Activated CD4-positive, CD25-positive, alpha-beta regulatory T cell treated with anti-CD3 and anti-CD28 coated beads, Interleukin-2, amount 50 U/mL, for 16 hours (primary cell): ENCODE results near the gene COL7A1.
A peak's percentile ranks its signal among the peaks of the same experiment; 100 is the strongest.
"Not testable (repeated sequence)": the region's sequence is repeated elsewhere in the genome, so short reads cannot be mapped to it uniquely, and the experiment has no call there.

Experiments used
- DNase-seq: peaks from one replicate; pipeline ENCODE4 v3.0.0-alpha.2; 2020; ENCODE audit warnings: low read depth, low spot score

The COL7A1 gene

DNA sequence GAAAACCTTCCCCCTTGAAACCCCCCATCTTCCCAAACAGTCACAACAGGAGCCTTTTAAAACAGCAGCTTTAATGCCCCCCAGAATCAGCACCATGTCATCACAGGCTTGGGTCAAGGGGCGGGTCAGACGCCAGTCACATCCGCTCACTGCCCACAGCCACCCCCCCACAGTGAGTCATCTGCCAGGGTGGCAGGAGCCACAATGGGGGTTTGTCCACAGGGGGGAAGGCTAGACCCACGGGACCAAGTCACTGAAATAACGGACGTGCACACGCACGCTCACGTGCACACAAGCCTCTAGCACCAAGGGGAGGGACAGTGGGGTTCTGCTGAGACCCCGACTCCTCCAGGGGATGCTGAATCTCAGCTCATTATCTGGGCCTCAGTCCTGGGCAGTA lies 31.1 kb downstream of the COL7A1 start:
- DNase-seq: no peak

DNA sequence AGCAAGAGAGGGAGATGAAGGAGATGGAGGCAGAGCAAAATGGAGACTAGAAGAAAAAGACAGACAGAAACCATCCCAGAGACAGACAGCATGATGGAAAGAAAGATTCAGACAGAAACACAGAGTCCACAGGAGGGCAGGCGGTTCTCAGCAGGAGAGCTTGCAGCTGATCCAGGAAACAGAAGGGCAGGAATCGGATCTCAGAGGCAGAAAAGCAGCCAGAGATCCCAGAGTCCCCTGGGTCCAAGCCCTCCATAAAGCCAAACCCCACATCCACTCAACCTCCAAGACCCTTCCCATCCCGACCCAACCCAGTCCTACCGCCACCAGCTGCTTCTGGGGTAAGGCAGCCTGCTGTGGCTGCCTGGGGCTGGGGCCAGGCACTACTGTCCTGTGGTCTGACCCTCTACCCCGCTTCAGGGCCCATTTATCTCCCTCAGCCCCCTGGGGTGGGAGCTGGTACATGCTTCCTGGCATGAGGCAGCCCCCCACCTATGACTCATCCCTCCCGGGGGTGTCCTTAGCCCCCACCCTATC lies 31.7 kb downstream of the COL7A1 start, which contains the start of gene UCN2:
UCN2 (minus strand) TSS at position 400 of the 537 bp plus-strand sequence. CDS start 657 bp downstream, outside the sequence.
- no peak for DNase-seq

DNA sequence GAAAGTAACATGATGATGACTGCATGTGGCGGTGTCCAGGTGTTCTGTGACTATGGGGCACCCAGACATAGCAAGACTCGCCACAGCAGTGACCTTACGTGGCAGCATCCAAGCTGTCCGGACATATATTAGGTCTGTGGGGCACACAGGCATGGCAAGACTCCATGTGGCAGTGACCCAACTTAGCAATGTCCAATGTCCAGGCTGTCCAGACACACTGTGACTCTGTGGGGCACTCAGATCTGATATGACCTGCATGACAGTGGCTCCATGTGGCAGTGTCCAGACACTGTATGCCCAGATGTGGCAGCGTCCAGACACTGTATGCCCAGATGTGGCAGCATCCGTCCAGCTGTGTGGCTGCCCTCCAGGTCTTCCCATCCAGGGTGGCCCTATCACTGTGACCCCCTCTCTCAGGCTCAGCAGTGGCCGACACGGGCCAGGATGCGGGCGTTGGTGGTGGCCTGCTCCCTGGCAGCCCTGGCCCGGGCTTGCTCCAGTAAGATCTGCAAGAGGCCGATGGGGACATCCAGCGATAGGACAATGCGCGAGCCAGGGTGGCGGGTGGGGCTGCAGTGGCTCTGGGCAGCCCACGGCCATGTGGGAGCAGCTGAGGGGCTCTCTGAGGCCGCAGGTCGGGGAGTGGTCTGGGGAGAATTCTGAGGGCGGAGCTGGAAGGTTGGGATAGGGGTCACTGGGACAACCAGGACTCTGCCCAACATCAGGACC lies 32.6 kb downstream of the COL7A1 start:
- DNase-seq: no peak

DNA sequence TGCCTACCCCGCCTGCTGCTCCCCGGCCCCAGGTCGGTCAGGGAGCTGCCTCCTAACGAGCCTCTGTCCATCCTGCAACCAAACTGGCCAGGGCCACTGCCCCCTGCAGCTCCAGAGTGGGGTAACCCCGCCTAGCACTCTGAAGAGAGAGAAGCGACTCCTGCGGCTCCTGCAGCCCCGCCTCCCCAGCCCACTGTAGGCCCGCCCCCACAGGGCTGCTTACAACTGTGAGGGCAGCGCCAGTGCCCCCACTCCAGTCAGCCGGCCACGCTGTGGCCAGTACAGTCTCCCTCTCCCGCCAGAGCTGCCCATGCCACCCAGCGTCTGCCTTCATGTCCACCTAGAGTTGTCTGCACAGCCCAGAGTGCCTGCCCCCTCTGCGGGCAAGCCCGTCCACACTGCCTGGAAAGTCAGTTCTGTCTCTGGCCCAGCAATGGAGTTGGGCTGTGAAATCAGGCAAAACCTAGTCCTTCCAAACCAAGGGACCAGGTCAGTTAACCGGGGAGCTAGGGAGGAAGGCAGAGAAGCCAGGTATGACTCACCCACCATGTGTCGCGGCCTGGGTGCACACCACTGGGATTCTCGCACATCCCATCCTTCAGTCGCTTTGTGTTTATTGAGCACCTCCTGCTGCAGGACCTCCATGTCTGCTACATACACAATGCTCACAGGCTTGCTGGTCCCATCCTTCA lies 33.9 kb downstream of the COL7A1 start:
- DNase-seq: no peak

DNA sequence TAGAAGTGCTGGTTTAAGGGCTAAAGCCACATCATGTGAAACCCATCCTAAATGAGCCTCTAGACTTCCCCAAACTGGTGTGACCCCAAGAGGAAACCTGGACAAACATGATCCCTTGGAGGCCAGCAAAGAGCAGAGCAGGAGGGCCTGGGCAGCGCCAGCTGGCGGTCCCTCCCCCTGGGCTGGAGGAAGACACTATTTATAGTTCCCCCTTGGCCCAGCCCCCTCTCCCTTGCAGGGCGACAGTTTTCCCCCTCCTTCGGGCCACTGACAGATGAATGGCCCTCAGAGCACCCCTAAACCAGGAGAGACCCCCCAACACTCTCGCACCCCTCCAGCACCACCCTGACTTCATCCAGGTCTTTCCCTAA lies 34.5 kb downstream of the COL7A1 start:
- DNase-seq: no peak

DNA sequence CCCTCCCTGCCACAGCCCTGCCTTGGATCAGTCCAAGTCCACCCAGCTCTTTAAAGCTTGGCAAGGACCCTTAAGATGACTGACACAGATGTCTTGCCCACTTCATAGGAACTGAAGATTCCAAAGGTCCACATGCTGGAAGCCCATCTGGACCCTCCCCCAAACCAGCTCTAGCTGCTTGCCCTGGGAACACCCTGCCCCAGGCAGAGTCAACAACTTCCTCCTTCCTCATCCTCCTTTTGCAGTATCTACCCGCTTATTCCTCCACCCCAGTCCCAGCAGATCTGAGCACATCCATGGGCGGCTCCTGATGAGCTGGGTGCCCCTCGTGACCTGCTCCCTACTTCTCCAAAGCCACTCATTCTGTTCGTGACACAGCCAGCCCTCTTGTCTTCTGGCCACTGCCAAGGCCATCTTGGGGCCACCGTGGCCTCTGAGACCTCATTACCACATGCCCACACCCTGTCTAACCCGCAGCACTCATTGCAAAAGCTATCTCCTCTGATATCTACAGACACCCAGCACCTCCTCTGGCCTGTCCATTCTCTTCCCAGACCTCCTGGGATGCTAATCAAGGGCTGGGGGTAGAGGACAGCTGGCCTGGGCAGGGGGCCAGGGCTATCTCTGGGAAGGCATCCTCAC lies 36.5 kb downstream of the COL7A1 start:
- no peak for DNase-seq

DNA sequence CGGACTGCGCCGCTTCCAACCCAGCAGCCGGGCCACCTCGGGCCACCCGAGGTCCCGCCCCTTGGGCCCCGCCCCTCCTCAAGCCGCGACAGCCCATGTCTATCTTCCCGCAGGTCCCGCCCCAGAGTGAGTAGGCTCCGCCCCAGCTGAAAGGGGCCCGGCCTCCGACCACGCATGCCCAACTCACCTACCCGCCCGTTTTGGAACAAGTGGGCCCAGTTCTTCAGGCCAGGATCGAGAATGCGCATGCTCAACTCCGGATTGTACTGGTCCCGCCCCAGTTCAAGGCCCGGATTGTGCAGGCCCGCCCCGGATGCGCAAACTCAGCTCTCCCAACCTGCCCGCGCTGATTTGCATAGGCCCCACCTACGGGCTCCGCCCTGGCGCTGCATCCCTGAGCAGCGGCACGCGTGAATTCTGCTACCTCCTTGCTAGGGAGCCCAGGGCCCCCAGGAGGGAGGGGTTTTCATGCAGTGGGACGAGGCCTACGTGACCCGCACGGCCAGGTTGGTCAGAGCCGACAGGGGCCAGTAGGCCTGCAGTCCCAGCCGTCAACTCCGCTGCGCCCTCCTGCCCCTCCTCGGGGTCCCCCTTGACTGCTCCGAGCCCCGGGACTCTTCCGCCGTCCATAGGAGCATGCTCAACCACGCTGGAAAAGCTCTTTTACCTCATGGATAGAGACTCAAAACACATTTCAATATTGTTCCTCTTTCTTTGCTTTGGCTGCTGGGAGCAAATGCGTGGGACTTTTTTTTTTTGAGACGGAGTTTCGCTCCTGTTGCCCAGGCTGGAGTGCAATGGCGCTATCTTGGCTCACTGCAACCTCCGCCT lies 38.1 kb downstream of the COL7A1 start, which contains the start of gene PFKFB4:
PFKFB4 (minus strand) TSS at position 8 of the 831 bp plus-strand sequence. CDS start 26 bp downstream, outside the sequence.
- DNase-seq: peak; percentile 97

DNA sequence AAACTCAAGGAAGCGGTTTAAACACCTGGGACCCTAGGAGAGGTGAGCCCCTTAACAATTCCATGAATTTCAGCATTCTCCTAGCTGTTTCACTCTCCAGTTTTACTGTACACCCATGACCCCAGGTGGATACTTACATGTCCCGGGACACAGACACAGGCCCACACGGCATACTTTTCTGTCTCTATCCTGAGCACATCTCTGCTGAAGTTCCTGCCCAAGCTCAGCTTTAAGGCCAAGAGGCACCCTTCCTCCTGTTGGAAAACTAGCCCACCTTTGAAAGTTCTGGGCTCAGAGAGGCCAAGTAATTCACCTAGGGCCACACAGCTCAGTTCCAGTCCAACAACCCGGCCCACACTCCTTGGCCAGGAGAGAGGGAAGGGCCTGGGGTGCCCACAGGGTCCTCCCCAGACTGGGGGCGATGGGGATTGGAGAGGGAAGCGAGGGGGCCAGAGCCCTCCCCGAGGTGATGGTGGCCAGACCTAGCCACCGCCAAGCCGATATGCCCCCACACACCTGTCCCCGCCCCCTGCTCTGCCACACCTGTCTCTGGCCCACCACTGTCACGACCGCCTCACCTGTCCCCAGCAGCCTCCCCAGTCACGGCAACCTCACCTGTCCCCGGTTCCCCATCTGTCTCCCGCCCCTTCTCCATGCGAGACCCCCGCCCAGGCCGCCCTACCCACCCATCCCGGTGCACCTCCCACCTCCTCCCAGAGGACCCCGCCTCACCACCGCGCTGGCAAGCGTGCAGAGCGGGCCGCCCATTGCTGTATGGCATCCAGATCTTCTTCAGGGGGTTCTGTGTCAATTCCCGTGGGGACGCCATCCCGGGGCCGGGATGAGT lies 39.0 kb downstream of the COL7A1 start:
- DNase-seq: no peak

DNA sequence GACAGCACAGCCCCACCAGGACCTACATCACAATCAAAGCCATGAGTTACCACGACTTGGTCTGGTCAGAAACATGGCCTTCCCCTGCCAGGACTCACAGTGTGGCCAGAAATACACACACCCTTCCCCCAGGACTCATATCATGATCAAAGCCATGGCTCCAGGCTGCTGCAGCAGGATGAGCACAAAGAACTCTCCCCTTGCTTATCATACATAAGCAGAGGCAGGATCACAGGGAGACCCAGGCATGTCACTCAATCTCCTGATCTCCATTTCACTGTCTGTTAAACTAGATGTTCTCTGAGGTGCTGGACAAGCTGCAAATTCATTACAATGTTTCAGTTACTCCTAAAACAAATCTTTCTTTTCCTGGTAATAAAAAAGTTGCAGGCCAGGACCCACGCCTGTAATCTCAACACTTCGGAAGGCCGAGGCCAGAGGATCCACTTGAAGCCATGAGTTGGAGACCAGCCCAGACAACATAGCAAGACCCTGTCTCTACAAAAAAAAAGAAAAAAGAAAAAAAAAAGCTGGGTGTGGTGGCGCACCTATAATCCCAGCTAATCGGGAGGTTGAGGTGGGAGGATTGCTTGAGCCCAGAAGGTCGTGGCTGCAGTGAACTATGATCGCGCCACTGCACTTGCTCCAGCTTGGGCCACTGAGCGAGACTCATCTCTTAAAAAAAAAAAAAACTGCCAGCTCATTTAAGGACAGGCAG lies 39.7 kb downstream of the COL7A1 start:
- DNase-seq: no peak

DNA sequence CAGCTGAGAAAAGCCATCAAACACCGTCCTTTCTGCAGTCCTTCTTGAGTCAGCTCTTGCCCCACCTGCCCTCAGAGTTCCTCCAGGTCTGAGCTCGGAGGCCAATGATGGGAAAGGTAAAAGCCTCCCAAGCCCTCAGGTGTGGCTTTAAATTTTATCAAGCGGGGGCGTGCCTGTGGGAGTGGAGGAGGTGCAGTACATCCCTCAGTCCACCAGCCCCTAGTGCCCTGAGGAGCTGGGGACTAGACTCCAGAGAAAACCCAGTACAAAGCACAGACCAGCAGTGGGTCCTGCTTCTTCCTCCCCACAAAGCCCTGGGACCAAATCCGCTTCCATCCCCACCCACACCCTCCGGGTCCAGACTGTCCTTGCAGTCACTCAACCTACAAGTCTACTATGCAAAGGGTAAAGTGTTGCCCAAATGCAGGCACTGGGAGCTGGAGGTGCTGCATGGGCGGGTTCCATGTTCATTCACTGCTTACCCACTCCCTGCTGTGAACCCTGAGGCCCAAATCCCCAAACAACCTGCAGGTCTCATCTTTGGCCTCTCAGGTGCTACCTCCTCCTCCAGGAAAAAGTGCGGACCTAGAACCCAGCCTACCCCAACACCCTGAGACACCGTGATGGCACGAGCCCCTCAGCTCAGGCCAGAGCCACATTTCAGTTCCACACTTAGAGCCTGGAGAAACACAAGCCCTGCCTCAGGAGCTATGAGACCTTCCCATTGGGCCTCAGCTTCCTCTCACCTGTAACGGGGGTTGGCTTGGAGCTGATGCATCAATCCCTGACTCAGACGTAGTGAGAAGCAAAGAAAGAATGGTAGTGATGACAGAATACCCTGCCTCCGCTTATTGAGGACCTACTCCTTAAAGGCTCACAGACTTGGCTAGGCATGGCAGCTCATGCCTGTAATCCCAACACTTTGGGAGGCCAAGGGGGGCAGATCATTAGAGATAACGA lies 41.0 kb downstream of the COL7A1 start:
- DNase-seq: no peak

DNA sequence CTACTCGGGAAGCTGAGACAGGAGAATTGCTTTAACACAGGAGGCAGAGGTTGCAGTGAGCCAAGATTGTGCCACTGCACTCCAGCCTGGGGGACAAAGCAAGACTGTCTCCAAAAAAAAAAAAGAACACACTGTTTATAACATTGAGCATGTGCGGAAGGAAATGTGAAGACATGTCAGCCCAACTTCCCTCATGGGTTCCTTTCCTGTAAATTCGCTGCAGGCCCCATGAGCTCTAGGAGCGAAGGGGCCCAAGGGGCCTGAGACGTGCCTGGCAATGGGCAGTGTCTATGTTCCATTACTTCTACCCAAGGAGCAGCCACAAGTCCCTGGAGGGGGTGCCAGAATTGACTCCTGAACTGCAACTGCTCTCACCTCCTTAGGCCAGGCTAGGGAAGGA lies 41.8 kb downstream of the COL7A1 start:
- no peak for DNase-seq

DNA sequence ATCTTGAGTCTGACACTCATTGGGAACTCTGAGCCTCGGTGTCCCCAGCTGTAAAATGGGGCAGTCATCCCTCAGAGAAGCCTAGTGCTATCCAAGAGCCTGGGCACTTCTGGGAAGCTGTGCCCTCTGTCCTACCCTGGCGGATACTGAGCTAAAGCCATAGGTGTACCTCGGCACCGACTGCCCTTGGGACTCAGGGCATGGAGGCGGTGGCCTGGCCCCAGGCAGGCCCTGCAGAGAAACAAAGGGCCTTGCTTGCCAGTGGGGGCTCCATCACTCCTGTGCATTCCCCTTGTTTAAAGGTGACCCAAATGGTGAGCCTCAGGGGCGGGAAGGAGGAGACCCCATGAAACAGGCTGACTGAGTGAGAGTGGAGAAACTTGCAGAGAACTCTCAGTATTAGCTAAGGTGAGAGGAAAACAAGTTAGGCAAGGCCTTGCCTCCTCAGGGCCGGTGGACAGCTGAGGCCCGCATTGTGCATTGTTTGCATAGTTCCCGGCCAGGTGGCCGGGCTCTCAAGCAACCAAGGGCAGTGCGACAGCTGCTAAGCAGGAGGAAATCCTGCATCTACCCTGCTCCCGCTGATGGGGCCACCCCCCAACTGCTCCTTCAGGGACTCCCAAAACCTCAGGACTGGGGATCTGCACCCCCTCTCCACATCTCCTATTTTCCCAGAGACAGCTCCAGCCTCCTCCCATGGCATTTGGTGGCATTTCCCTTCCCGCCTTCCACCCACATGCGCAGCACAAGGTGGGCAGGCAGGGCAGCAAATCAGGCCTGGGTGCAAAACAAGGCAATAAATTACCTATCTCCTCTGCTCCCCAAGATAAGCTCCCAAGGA lies 42.8 kb downstream of the COL7A1 start:
- no peak for DNase-seq

DNA sequence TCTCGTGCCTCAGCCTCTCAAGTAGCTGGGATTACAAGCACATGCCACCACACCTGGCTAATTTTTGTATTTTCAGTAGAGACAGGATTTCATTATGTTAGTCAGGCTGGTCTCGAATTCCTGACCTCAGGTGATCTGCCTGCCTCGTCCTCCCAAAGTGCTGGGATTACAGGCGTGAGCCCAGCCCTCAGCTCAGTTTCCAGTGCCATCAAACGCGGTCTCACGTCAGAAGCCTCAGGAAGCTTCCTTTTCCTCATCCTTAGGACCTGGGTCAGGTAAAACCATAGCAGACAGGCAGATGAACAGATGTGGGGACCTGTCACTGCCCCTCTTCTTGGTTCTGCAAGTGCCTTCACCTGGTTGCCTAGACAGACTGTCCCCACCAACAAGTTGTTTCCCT lies 43.5 kb downstream of the COL7A1 start:
- not testable (repeated sequence) for DNase-seq

DNA sequence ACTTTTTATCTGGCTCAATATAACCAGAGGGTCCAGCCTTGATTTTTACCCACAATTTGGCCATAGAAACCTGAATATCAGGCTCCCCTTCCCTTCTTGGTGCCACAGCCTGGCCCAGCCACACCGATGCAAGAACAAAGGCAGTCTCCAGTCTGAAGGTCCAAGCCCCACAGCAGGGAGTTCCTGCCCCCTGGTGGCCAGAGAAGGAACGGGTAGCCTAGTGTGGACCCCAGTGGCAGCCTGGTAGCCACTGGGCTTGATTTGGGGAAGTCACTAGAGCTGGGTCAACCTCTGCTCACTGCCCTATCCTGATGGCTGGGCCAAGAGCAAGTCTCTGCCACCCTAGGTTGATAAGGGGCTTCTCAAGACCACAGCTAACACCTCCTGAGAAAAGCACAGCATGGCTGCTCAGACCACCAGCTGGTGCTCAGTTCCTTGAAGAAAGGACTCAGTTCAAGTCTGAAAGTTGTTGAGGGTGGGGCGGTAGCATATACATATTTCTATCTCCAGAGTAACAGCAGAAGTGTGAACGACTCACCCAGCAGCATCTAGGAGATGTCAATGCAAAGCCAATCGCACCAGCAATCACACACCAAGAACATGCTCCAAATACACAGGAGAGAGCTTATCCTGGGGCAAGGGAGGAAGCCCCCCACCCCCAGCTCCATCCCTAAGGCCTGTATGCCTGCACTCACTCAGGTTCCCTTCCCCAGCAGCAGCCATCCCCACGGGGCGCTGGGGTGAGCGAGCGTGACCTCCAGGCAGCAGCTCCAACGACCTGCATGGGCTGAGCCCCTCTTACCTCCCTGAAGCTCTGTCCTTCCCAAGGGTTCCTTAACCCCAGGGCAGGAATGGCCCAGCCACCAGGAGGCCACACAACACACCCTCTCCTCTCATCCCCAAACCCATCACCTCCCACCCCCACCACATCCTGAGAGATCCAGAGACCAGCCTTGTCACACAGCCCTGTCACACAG lies 46.1 kb downstream of the COL7A1 start:
- DNase-seq: peak; percentile 73

DNA sequence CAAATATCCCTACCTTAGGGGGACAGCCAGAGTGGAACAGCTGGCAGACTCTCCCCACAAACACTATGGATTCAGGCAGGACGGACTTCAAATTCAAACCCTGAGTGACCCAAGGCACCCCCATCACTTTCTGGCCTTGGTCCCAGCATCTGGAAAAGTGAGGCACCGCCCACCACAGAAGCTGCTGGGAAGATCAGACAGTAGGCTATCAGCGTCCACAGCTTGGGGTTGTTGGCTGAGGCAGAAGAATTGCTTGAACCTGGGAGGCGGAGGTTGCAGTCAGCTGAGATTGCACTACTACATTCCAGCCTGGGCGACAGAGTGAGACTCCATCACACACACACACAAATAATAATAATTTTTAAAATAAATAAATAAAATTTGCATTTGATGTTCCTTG lies 47.0 kb downstream of the COL7A1 start:
- no peak for DNase-seq

DNA sequence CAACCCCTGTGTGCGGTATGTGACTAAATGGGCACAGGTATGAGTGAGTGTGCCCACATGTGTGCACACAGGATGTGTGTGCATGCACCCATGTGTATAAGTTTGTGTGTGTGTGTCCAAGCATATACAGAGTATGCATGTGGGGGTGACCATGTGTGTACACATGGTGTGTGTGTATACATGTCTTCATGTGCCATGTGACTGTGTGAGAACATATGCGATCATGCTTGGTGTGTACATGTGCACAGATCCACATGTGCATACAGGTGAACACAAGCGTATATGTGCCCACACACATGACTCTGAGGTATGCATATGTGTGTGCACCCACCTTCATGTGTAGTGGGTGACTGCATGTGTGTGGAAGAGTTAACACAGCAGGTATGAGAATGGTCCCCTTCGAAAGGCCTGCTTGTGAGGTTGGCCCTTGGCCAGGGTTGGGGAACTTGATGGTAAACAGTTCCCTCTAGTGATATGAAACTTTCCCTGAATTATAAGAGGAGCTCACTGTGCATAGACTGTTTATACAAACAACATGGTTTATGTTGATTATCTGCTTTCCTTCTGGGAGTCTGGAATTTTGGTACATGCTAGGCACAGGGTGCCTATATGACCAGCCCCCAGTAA lies 48.8 kb downstream of the COL7A1 start:
- no peak for DNase-seq
